Transverse colon (tissue), 4 donors: ENCODE data around the gene CLK3. TPM values are rescaled to one million over a fixed set of nuclear protein-coding genes. Genes with fewer than 3 reads are reported as not detected.

Experiments used
- DNase-seq: peaks from one replicate; pipeline ENCODE4 v3.0.0-alpha.2; 2019
- H3K27ac ChIP-seq, 4 donors: fragments of 200-600 bp; sonication (generic); 2 replicates each; pipeline ENCODE4 v1.5.1; 2016 to 2018; ENCODE audit warnings: inconsistent platforms in 4 of 4
- H3K27me3 ChIP-seq: fragments of 200-600 bp; sonication (generic); 2 replicates; pipeline ENCODE4 v1.5.1; 2017; ENCODE audit warnings: inconsistent platforms
- H3K36me3 ChIP-seq, 4 donors: fragments of 200-600 bp; sonication (generic); 2 replicates each; pipeline ENCODE4 v1.5.1; 2017 to 2019; ENCODE audit warnings: inconsistent platforms in 4 of 4
- H3K4me1 ChIP-seq, 4 donors: fragments of 200-600 bp; sonication (generic); 2 replicates each; pipeline ENCODE4 v1.5.1; 2017 to 2020; ENCODE audit warnings: inconsistent platforms in 4 of 4
- H3K4me3 ChIP-seq, 4 donors: fragments of 200-600 bp; sonication (generic); 1 replicate in 1 of 4; 2 replicates in 3 of 4; pipeline versions ENCODE4 v1.5.1 to v1.6.1; 2017 to 2019; ENCODE audit warnings: inconsistent platforms in 4 of 4
- H3K9me3 ChIP-seq, 2 donors: fragments of 200-600 bp; sonication (generic); 2 replicates each; pipeline ENCODE4 v1.5.1; 2017 to 2019; ENCODE audit warnings: inconsistent platforms in 2 of 2
- CTCF ChIP-seq, 5 experiments: fragments of 200-600 bp in 3 of 5; fragments of 450-650 bp in 2 of 5; sonication (generic) in 3 of 5; IDR thresholded peaks; 1 replicate in 2 of 5; 2 replicates in 3 of 5; pipeline ENCODE4 v1.5.1; 2016 to 2017; ENCODE audit warnings: antibody characterized with exemption in 5 of 5, inconsistent platforms in 3 of 5, mild to moderate bottlenecking in 2 of 5, moderate library complexity in 1 of 5
- EP300 ChIP-seq: sonication (generic); formaldehyde crosslinking; IDR thresholded peaks from one replicate; pipeline ENCODE4 v1.6.1; 2017; ENCODE audit warnings: antibody characterized with exemption, low read depth
- POLR2A ChIP-seq: fragments of 450-650 bp; IDR thresholded peaks from one replicate; pipeline ENCODE4 v1.6.1; 2016; ENCODE audit warnings: antibody characterized with exemption, mild to moderate bottlenecking, moderate library complexity
- POLR2AphosphoS5 ChIP-seq, 3 donors: sonication (generic); formaldehyde crosslinking; IDR thresholded peaks; one replicate each; pipeline ENCODE4 v1.6.1; 2016; ENCODE audit warnings: antibody characterized with exemption in 3 of 3
- WGBS, 2 donors: methylation state at CpG; one replicate each; pipeline ENCODE4 v1.1.5; 2018; ENCODE audit warnings: low coverage in 1 of 2; 5-methylcytosine and 5-hydroxymethylcytosine counted together
- in situ Hi-C, 4 donors: fragments of 200-750 bp; cut with MboI; loops; one replicate each; pipeline versions ENCODE4 v1.15.0 to v1.15.1; 2017; ENCODE audit warnings: low sequenced_read_pairs in 3 of 4, low pct_ligation_motif_present in 1 of 4, low pct_unique_long_range_greater_than_20kb in 1 of 4
- intact Hi-C: fragments of 100-400 bp; cut with DNase I; formaldehyde crosslinking; loops from one replicate; pipeline ENCODE4 v1.15.1; 2023; ENCODE audit warnings: low total_unique reads
- total RNA-seq, 4 donors: library from RNA; depleted of rRNA; stranded (reverse); fragments of >200 nt; gene quantifications; one replicate each; pipeline ENCODE4 v1.1.0, GENCODE V29; 2016

Gene CLK3
- total RNA-seq, result 100 to 1,000 TPM; 144 to 420 (median 208) TPM

DNA sequence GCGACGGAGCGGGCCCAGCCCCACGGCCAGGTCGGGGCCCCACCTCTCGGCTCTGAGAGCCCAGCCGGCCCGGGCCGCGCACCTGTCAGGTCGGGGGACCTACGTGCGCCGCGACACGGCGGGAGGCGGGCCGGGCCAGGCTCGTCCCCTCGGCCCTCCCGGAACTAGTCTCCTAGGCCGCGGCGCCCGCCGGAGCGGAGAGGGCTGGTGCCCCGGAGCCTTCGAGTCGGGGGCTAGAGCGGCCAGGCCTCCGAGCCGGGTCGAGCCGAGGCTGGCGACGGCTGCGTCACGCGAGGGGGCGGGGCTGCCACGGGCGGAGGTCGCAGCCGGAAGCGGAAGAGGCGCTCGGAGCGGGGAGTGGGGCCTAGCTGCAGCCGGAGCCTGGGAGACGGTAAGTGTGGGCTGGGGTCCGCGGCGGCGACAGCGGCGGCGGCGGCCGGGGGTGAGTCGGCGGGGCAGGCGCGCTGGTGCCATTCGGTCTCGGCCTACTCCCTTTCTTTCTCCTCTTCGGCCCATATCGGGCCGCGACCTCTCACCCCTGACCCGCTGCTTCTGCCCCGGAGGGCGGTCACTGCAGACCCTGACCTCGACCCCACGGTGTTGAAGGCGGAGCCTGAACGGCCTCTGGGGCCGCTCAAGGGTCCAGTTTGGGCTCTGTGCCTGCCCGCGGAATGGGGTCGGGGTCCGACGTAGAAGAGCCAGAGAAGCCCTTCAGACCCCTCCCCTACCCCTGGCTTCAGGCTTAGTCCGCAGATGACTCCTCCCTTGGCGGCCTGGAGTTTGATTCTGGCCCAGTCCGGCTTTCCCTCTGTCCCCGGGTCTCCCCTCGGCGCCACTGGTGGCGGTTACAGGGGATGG lies at the start of gene CLK3:
CLK3 (plus strand) TSS at position 329 of the 858 bp plus-strand sequence. CDS start 3,361 bp downstream, outside the sequence.
- TF ChIP-seq EP300, result no peak
- peak; percentile 86 for TF ChIP-seq POLR2A
- peak in 1 of 5 experiments; percentile 5 for TF ChIP-seq CTCF (IDR thresholded peaks at IDR 0.05)
- TF ChIP-seq POLR2AphosphoS5 (IDR thresholded peaks at IDR 0.05), result peak; percentile 84 to 96 (median 90)
- Histone ChIP-seq H3K36me3 (peaks cover 0 to 10% (median 4%) of the 10 kb centered on the region in 4 donors), H3K4me3 (peak within 1 kb of the TSS; percentile 80 to 96 (median 86)), H3K27me3 (no peaks in the 10 kb centered on the region), H3K9me3 (no peaks in the 10 kb centered on the region), H3K4me1 (peaks cover 20 to 35% (median 29%) of the 10 kb centered on the region in 4 donors), H3K27ac (peak within 1 kb of the TSS; percentile 96 to 99 (median 98))
- DNase-seq, result peak; percentile 98
- in situ Hi-C loops (no loop called here), intact Hi-C loops (no loop called here)
- 0% methylated on average over 51 of the region's 91 CpGs; no CpG with 5 or more reads in 1 of the 2 donors for WGBS, 2 donors

DNA sequence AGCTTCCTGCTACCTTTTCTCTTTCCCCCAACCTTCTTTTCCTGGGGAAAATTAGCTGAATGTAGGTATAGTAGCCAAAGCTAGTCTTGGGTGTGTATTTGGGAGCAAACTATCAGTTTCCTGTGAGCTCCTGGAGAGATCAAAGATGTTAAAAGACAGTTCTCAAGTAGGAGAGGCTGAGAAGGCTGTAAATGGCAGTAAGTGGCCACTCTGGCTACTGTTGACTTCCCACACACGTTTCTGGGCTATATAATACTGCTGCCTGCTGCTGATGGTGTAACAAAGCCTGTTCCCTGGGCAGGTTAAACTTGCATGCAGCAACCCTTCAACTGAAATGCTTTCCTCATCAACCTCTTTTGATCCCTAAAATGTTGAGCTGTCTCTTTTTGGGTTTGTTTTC lies 47.0 kb upstream of the CLK3 start:
- 60% methylated on average over 1 of the region's 1 CpG; no CpG with 5 or more reads in 1 of the 2 donors for WGBS, 2 donors
- TF ChIP-seq POLR2AphosphoS5 (IDR thresholded peaks at IDR 0.05) (no peak), POLR2A (no peak), CTCF (IDR thresholded peaks at IDR 0.05) (no peak), EP300 (no peak)
- in situ Hi-C loops (no loop called here), intact Hi-C loops (no loop called here)
- Histone ChIP-seq H3K9me3 (no peaks in the 10 kb centered on the region), H3K4me3 (no peak overlapping the region), H3K36me3 (peaks cover 0 to 6% (median 0%) of the 10 kb centered on the region in 4 donors), H3K27me3 (no peaks in the 10 kb centered on the region), H3K4me1 (peaks cover 0 to 4% (median 0%) of the 10 kb centered on the region in 4 donors), H3K27ac (no peak overlapping the region)
- DNase-seq, result no peak

- peaks cover 0 to 11% (median 2%) of the 10 kb centered on the region in 4 donors for H3K36me3 ChIP-seq
- no peak for TF ChIP-seq CTCF (IDR thresholded peaks at IDR 0.05)
- TF ChIP-seq POLR2AphosphoS5 (IDR thresholded peaks at IDR 0.05), result no peak
- no peak for TF ChIP-seq EP300
- no peak for TF ChIP-seq POLR2A
- no peaks in the 10 kb centered on the region for H3K27me3 ChIP-seq
- H3K4me1 ChIP-seq, result peaks cover 0 to 4% (median 0%) of the 10 kb centered on the region in 4 donors
- no peak overlapping the region for H3K4me3 ChIP-seq
- peak overlapping the region in 1 of 4 donors; percentile 29 for H3K27ac ChIP-seq
- WGBS, 2 donors, result 90 to 100% methylated on average over 1 to 4 of the region's 4 CpGs
- in situ Hi-C loops (no loop called here), intact Hi-C loops (no loop called here)
- DNase-seq, result no peak
- H3K9me3 ChIP-seq, result no peaks in the 10 kb centered on the region
These were observed 45.9 kb upstream of the CLK3 start for GRCh38 chr15:74569731-74570070.

DNA sequence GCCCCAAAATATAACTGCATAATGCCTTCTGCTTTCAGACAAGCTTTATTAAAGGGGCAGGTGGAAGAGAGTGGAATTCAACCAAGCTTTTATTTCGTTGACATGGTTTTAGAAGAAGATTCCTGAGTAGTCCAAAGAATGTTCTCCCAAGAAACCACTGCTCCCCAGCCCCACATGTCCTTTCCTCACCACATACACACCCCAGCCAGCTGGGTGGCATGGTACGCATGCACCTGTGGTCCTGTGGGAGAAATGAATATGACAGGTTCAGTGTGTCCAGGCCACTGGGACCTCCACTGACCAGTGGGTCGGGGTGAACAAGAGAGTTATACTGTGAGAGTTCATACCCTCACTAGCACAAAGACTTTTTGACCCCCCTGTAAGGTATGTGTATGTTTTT lies 44.4 kb upstream of the CLK3 start:
- peaks cover 0 to 17% (median 2%) of the 10 kb centered on the region in 4 donors for H3K36me3 ChIP-seq
- in situ Hi-C loops (no loop called here), intact Hi-C loops (no loop called here)
- no peak overlapping the region for H3K27ac ChIP-seq
- WGBS, 2 donors, result 93% methylated on average over 2 to 3 of the region's 3 CpGs
- TF ChIP-seq EP300 (no peak), POLR2AphosphoS5 (IDR thresholded peaks at IDR 0.05) (no peak), POLR2A (no peak), CTCF (IDR thresholded peaks at IDR 0.05) (no peak)
- H3K4me1 ChIP-seq, result peaks cover 0 to 4% (median 0%) of the 10 kb centered on the region in 4 donors
- no peaks in the 10 kb centered on the region for H3K27me3 ChIP-seq
- H3K4me3 ChIP-seq, result no peak overlapping the region
- H3K9me3 ChIP-seq, result no peaks in the 10 kb centered on the region
- DNase-seq, result no peak
